Embryonic facial prominence (tissue), 1 donor: ENCODE results near the gene AQP7.
"Not testable (repeated sequence)": the region's sequence is repeated elsewhere in the genome, so short reads cannot be mapped to it uniquely, and the experiment has no call there.

Source experiments
- DNase-seq: peaks from one replicate; pipeline ENCODE4 v3.0.0-alpha.2; 2016; ENCODE audit errors: extremely low spot score

AQP7 gene

GRCh38 chr9:33395159-33395879 is 7.0 kb downstream of the AQP7 start:
- DNase-seq, result not testable (repeated sequence)

GRCh38 chr9:33393986-33394385 is 8.4 kb downstream of the AQP7 start:
- DNase-seq, result not testable (repeated sequence)

GRCh38 chr9:33393581-33393980 is 8.8 kb downstream of the AQP7 start:
- no peak for DNase-seq

- not testable (repeated sequence) for DNase-seq
Observed at GRCh38 chr9:33392591-33393021, 9.8 kb downstream of the AQP7 start.

GRCh38 chr9:33391111-33391771 is 11.1 kb downstream of the AQP7 start:
- DNase-seq, result peak; percentile 76

- DNase-seq, result no peak
Observed at GRCh38 chr9:33388110-33388994, 14.0 kb downstream of the AQP7 start.

GRCh38 chr9:33386998-33387397 is 15.4 kb downstream of the AQP7 start:
- not testable (repeated sequence) for DNase-seq

- not testable (repeated sequence) for DNase-seq
Observed at GRCh38 chr9:33386641-33386996, 15.7 kb downstream of the AQP7 start.

- DNase-seq, result not testable (repeated sequence)
Observed at GRCh38 chr9:33385979-33386640, 16.3 kb downstream of the AQP7 start.

GRCh38 chr9:33385536-33385935 is 16.8 kb downstream of the AQP7 start:
- not testable (repeated sequence) for DNase-seq

GRCh38 chr9:33383396-33383795 is 19.0 kb downstream of the AQP7 start:
- not testable (repeated sequence) for DNase-seq

- DNase-seq, result not testable (repeated sequence)
Observed at GRCh38 chr9:33382397-33382796, 20.0 kb downstream of the AQP7 start.

GRCh38 chr9:33381231-33381791 is 21.1 kb downstream of the AQP7 start:
- no peak for DNase-seq

GRCh38 chr9:33380390-33381094 is 21.8 kb downstream of the AQP7 start:
- no peak for DNase-seq

GRCh38 chr9:33379666-33380389 is 22.5 kb downstream of the AQP7 start:
- no peak for DNase-seq

GRCh38 chr9:33378121-33378795 is 24.1 kb downstream of the AQP7 start:
- no peak for DNase-seq

- DNase-seq, result no peak
Observed at GRCh38 chr9:33377089-33377715, 25.2 kb downstream of the AQP7 start.

GRCh38 chr9:33375841-33376321 is 26.5 kb downstream of the AQP7 start:
- no peak for DNase-seq
